ENCODE results near the gene SLC22A14. TPM values are rescaled to one million over a fixed set of nuclear protein-coding genes. Genes with fewer than 3 reads are reported as not detected.

The SLC22A14 gene
- total and polyA plus RNA-seq, 10 of the 15 experiments (the other 5 are each of a cell fraction or from before 2014, with no cell fraction given) = not detected

- TF ChIP-seq KLF5 (IDR thresholded peaks at IDR 0.05; ENCODE audit: partially characterized antibody) (no peak), MTA2 (IDR thresholded peaks at IDR 0.05; ENCODE audit: low read depth) (no peak)
Measured at GRCh38 chr3:38349684-38350359, 67.7 kb downstream of the SLC22A14 start (continued).

GRCh38 chr3:38353151-38353550, 71.1 kb downstream of the SLC22A14 start:
- no peaks in the 10 kb centered on the region for H3K9me3 ChIP-seq (replicated peaks; ENCODE audit: control insufficient read depth, insufficient read depth, low read length)
- H3K27me3 ChIP-seq (replicated peaks in 1 of 2; ENCODE audit: control insufficient read depth in 2 of 2, insufficient read depth in 2 of 2, low read length in 1 of 2) = no peaks in the 10 kb centered on the region
- no peaks in the 10 kb centered on the region for H3K79me2 ChIP-seq (ENCODE audit: control insufficient read depth, insufficient read depth, low read length)
- no TSS peak for BruUV-seq (replicated peaks)
- no peak overlapping the region for H3K4me3 ChIP-seq
- DNase-seq (ENCODE audit: low read depth, low spot score) (no peak), ATAC-seq (no peak), FAIRE-seq (no peak)
- no peaks in the 10 kb centered on the region; a peak in 2 of 4 replicates for H3K36me3 ChIP-seq (ENCODE audit: control insufficient read depth in 2 of 2, insufficient read depth in 2 of 2, low read length in 1 of 2)
- no peak overlapping the region for H2AFZ ChIP-seq (ENCODE audit: control insufficient read depth, low read depth, low read length)
- ChIA-PET CTCF (interaction anchor here (1.3 kb wide), 2 partner anchors 55 to 128 kb away, joined by 3 to 4 read pairs; no protein-coding TSS in a partner anchor), RAD21 (ENCODE audit: unreplicated experiment) (interaction anchor here (1.0 kb wide), 1 partner anchor 12 kb away, joined by 3 read pairs; no protein-coding TSS in a partner anchor), POLR2A (interaction anchor here (0.6 kb wide), 1 partner anchor 13 kb away, joined by 3 read pairs; no protein-coding TSS in a partner anchor), SMC1A (ENCODE audit: uncharacterized antibody, unreplicated experiment) (interaction anchor here (0.6 kb wide), 1 partner anchor 484 kb away, joined by 3 read pairs; no protein-coding TSS in a partner anchor)
- 74% methylated on average over 4 of the region's 4 CpGs for WGBS (ENCODE audit: insufficient coverage, insufficient replicate concordance, low lambda C conversion rate, missing lambda C conversion rate)
- H3K4me2 ChIP-seq (ENCODE audit: control insufficient read depth, insufficient read depth) = no peak overlapping the region
- in situ Hi-C loops (cut with MboI) = no loop called here
- H3K9ac ChIP-seq (ENCODE audit: control insufficient read depth, insufficient read depth, low read length) = no peak overlapping the region
- H3K27ac ChIP-seq (ENCODE audit: control insufficient read depth, insufficient read depth) = no peak overlapping the region
- H3K4me1 ChIP-seq (ENCODE audit: control insufficient read depth, insufficient read depth, low read length) = no peaks in the 10 kb centered on the region
- TF ChIP-seq SP1 (IDR thresholded peaks at IDR 0.05; ENCODE audit: low read depth, low read length) (no peak), EZH2 (IDR thresholded peaks at IDR 0.05; ENCODE audit: borderline replicate concordance, control insufficient read depth, low read depth, low read length) (no peak), E2F4 (IDR thresholded peaks at IDR 0.05; ENCODE audit: low read depth, low read length) (no peak)
- H4K20me1 ChIP-seq (ENCODE audit: control insufficient read depth, insufficient read depth) = no peaks in the 10 kb centered on the region
- intact Hi-C loops (cut with micrococcal nuclease; ENCODE audit: unreplicated experiment) = no loop called here
